ENCODE data around the gene NAT14.

Gene NAT14

DNA sequence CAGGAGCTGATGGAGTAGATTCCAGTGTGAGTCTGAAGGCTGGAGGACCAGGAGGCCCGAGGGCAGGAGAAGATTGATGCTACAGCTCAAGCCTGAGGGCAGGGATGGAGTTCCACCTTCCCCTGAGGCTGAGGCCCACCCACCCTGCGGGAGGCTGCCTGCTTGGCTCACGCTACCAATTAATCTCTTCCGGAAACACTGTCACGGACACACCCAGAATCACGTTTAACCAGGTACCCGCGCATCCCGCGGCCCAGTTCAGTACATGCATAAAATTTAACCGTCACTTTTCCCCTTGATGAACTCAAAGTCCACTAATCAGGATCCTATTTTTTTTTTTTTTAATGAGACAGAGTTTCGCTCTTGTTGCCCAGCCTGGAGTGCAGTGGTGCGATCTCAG is 13.7 kb upstream of the NAT14 start:
- DNase-seq (ENCODE audit: low read depth in 2 of 2) = no peak

DNA sequence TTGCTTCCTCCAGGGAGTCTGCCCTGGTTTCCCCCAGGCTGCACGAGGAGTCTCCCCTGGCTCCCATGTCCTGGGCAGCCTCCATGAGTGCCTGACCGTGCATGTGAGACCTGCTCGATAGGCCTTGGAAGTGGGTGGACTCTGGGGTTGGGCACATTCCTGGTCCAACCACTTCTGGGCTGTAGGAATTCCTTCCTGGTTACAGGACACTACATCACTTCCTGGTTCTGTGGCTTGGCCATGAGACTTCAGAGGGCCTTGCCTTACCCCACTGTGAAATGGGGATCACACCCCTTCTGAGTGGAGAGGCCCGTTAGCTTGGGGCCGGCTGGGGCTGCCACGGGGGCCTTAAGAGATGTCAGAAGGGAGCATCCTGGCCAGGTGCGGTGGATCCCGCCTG is 12.5 kb upstream of the NAT14 start:
- no peak for DNase-seq (ENCODE audit: low read depth in 2 of 2)

DNA sequence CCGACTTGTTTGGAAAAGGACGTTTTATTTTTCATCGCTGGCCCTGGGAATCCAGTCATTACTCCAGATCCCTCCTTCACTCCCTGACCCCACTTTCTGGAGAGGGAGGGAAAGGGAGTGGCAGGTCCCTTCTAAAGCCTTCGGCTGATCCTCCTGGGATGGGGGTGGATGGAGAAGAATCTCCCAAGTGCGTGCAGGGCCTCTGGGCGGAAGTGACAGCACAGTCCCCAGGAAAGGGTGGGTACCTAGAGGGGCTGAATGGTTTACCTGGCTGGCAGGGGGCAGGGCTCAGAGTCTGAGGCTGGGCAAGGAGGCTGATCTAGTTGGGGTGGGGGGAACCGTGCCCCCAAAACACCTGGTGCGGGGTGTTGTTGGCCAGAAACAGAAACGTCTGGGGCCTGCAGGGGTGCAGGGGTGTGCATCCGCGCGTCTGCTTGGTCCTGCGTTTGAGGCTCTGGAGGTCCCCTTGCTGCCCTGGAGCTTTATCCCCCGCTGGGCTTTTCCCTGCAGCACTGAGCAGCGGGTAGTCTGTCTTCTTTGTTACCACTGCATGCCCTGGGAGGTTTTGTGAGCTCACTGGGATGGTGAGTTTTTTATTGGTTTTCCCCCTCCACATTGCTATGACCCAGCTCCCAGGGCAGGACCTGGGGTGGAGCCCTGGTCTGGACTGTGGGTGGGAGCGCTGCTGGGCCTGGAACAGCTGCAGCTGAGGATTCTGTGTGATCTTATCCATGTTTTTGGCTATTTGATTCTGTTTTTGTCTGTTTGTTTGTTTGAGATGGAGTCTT is 11.6 kb upstream of the NAT14 start:
- DNase-seq (ENCODE audit: low read depth in 2 of 2) = no peak

DNA sequence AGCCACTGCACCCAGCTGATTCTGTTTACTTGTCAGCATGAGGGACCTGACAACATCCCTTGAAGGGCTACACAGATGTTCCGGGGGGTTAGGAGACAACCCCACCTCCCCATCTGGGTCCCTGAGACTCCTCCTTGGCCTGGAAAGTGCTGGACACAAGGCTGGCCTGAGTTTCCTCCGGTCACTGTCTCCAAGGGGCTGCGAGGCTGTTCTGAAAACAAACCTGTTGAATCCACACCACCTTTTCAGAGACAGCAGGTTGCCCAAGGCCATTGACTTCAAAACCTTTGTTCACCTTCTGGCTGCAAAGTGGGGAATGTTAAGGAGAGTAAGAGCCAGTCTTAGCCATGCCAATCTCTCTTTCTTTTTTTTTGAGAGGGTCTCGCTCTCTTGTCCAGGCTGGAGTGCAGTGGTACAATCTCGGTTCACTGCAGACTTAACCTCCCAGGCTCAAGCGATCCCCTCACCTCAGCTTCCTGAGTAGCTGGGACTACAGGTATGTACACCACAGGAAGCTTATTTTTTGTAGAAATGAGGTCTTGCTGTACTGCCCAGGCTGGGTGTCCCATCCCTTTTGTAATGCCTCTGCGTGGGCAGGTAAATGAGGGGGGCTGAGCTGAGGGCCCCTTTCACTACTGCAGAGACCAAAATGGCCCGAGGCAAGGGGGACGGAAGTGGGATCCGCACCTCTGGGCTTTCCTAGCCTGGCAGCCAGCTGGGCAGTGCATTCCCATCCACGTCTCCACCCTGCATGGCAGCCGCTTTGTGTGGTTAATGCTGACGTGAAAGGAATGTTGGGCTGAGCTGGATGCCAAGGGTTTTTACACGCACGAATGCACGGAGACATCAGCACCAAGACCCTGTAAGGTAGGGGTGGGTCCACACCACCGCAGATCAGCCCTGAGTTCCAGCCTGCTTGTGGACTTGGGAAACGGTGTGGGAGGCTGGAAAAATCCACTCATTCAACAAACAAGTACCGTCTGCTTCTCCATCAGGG is 10.4 kb upstream of the NAT14 start:
- DNase-seq (ENCODE audit: low read depth in 2 of 2) = no peak

DNA sequence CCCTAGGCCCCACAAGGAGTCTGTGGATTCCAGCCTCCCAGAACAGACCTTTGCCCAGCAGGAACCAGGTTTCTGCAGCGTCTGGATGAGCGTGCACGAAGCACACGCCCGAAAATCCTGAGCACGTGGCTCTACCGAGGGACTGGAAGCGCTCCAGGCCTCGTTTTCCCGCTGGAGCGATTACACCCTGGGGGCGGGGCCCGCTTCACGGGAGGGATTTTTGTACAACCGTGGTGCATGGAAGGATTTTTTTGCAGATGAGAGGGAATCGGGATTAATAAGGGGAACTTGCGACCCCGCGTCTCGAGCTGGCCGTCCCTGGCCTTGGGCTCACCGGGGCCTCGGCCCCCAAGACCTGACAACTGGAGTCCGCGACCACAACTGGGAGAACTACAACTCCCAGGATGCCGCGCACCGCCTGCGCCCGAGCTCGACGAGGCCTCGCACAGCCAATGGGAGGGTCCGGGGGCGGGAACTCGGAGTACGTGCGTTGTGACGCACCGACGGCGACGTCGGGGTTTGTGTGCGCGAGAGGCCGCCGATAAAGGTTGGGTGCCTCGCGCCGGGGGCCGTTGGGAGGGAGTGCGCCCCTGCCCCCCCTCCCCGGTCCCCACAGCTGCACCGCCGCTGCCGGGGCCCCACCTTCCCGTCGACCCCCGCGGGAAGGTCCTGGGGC is 8.8 kb upstream of the NAT14 start, which contains the start of gene ZNF628:
ZNF628 (plus strand) TSS at position 518 of the 676 bp plus-strand sequence. CDS start 3,294 bp downstream, outside the sequence.
- peak; percentile 96 to 97 for DNase-seq (ENCODE audit: low read depth in 2 of 2)

DNA sequence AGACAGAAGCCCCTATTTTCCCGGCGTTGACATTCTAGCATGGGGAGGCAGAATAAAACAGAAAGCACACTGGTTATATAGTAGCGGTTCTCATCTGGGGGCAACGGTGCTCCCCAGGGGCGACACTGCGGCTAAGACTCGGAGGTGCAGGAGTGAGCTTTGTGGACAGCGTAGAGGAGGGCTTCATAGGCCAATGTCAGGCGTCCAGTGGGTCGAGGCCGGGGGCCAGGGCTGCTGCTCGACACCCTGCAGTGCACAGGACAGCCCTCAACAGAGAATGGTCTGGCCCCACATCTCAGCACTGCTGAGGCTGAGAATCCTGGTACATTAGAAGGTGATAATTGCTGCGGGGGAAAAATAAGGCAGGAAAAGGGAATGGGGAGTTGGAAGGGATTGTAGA is 7.1 kb upstream of the NAT14 start:
- DNase-seq (ENCODE audit: low read depth in 2 of 2) = no peak

DNA sequence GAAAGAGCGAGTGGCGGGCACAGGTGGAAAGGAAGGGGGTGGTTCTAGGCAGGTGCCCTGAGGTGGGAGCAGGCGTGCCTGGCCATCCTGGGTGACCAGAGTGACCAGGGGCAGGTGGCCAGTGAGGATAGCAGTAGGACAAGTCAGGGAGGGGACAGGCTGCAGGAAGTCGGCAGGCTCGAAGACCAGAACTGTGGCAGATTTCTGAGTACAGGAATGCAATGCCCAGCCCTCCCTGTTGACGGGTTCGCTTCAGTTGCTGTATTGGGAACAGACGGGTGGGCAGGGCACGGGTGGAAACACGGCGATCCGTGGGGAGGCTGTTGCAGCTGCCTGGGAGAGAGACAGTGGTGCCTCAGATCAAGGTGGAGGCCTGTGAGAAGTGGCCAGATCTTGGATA is 6.6 kb upstream of the NAT14 start:
- no peak for DNase-seq (ENCODE audit: low read depth in 2 of 2)

DNA sequence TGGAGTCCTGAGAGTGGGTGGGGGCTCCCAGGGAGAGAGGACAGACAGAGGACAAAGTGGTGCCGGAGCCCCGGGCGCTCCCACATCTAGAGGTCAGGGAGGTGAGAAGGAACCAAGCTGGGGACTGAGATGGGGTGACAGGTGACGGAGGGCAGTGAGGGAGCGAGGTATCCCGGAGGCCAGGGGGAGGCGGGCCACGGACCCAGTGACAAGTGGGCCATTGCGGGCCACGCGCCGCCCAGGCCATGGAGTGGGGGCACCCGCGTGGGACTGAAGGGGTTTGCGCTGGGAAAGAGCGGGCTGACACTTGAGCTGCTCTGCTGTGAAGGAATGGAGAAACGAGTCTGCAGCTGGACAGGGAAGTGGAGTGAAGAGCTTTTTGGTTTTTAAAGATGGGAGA is 5.9 kb upstream of the NAT14 start:
- DNase-seq (ENCODE audit: low read depth in 2 of 2) = no peak

DNA sequence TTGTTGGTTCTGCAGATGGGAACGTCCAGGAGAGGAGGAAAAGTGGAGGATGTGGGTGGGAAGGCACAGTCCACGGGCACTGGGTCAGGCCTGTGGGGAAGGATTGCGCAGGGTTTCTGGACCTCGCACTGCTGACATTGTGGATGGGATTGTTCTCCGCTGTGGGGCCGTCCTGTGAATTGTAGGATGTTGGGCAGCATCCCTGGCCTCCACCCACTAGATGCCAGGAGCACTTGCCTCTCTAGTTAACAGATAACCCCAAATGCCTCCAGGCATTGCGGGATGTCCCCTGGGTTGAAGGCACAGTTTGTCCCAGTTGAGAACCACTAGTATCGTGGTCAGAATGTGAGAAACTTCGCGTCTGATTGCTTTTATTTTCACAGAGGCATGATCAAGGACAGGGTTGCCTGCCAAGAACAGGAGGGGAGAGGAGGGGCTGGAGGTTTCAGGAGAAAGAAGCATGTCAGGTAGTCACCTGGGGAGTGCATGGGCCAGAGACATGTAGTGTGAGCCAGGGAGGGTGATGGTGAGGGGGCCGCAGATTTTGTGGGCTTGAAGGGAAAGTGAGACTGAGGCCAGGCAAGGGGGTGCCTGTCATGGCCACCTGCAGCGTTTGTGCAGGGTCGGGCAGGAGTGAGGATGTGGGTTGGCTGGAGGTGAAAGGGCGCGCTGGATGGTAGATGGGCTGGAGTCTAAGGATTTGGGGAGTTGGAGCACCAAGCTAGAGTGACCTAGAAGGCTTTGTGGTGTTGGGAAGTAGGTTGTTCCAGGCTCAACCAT is 5.3 kb upstream of the NAT14 start:
- DNase-seq (ENCODE audit: low read depth in 2 of 2) = no peak

DNA sequence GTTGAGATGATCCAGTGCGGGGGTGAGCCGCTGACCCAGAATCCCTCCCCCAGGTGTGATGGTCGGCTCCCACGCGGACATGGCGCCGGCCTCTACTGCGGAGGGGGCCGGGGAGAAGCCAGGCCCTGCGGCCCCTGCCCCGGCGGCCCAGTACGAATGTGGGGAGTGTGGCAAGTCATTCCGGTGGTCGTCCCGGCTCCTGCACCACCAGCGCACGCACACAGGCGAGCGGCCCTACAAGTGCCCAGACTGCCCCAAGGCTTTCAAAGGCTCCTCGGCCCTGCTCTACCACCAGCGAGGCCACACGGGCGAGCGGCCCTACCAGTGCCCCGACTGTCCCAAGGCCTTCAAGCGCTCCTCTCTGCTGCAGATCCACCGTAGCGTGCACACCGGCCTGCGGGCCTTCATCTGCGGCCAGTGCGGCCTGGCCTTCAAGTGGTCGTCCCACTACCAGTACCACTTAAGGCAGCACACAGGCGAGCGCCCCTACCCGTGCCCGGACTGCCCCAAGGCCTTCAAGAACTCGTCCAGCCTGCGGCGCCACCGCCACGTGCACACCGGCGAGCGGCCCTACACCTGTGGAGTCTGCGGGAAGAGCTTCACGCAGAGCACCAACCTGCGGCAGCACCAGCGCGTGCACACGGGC is 3.7 kb upstream of the NAT14 start:
- DNase-seq (ENCODE audit: low read depth in 2 of 2) = no peak

DNA sequence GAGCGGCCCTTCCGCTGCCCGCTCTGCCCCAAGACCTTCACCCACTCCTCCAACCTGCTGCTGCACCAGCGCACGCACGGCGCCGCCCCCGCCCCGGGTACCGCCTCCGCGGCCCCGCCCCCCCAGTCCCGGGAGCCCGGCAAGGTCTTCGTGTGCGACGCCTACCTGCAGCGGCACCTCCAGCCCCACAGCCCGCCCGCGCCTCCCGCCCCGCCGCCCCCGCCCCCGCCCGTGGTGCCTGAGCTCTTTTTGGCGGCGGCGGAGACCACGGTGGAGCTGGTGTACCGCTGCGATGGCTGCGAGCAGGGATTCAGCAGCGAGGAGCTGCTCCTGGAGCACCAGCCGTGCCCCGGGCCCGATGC is 3.2 kb upstream of the NAT14 start:
- no peak for DNase-seq (ENCODE audit: low read depth in 2 of 2)

DNA sequence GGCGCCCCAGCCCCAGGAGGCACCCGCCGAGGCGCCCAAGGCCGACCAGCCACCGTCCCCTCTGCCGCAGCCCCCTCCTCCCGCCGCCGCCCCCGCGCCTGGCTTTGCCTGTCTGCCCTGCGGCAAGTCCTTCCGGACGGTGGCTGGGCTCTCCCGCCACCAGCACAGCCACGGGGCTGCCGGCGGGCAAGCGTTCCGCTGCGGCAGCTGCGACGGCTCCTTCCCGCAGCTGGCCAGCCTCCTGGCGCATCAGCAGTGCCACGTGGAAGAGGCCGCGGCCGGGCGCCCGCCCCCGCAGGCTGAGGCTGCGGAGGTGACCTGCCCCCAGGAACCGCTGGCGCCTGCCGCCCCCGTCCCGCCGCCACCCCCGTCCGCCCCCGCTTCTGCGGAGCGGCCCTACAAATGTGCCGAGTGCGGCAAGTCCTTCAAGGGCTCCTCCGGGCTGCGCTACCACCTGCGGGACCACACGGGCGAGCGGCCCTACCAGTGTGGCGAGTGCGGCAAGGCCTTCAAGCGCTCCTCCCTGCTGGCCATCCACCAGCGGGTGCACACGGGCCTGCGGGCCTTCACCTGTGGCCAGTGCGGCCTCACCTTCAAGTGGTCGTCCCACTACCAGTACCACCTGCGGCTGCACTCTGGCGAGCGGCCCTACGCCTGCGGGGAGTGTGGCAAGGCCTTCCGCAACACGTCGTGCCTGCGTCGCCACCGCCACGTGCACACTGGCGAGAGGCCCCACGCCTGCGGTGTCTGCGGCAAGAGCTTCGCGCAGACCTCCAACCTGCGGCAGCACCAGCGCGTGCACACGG is 2.6 kb upstream of the NAT14 start:
- no peak for DNase-seq (ENCODE audit: low read depth in 2 of 2)

DNA sequence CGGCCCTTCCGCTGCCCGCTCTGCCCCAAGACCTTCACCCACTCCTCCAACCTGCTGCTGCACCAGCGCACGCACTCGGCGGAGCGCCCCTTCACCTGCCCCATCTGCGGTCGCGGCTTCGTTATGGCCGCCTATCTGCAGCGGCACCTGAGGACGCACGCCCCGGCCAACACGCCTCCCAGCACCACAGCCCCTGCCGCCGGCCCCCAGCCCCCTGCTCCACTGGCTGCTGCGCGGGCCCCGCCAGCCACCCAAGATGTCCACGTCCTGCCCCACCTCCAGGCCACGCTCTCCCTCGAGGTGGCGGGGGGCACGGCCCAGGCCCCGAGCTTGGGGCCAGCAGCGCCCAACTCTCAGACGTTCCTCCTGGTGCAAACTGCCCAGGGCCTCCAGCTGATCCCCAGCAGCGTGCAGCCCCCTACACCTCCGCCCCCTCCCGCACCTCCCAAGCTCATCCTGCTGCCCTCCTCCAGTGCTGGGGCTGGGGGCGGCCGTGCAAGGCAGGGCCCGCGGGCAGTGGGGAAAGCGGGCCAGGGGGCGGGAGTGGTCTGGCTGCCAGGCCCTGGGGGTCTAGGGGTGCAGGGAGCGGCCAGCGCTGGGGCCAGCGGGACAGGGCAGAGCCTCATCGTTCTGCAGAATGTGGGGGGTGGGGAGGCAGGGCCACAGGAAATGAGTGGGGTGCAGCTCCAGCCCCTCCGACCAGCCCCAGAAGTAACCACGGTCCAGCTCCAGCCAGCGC is 1.9 kb upstream of the NAT14 start:
- DNase-seq (ENCODE audit: low read depth in 2 of 2) = no peak

DNA sequence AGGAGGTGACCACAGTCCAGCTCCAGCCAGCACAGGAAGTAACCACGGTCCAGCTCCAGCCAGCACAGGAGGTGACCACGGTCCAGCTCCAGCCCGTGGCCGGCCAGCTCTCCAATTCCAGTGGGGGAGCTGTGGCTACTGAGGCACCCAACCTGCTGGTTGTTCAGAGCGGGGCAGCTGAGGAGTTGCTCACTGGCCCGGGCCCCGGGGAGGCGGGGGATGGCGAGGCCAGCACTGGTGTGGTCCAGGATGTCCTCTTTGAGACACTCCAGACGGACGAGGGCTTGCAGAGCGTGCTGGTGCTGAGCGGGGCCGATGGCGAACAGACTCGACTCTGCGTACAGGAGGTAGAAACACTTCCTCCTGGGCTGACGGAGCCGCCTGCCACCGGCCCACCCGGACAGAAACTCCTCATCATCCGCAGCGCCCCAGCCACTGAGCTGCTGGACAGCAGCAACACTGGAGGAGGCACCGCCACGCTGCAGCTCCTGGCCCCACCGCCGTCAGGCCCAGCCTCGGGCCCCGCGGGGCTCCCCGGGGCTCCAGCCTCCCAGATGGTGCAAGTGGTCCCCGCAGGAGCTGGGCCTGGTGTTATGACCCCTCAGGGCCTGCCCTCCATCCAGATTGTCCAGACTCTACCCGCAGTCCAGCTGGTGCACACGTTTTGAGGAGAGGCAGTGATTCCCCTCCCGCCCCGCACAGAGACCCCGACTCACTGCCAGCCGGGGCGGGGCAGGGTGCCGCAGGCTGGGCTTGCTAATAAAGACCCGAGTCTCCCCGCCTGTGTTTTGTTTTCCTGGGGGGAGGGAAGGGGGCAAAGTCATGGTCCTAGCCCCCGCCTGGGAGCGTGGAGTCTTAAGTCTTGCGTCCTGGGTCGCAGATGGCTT is 1.0 kb upstream of the NAT14 start:
- DNase-seq (ENCODE audit: low read depth in 2 of 2) = no peak

DNA sequence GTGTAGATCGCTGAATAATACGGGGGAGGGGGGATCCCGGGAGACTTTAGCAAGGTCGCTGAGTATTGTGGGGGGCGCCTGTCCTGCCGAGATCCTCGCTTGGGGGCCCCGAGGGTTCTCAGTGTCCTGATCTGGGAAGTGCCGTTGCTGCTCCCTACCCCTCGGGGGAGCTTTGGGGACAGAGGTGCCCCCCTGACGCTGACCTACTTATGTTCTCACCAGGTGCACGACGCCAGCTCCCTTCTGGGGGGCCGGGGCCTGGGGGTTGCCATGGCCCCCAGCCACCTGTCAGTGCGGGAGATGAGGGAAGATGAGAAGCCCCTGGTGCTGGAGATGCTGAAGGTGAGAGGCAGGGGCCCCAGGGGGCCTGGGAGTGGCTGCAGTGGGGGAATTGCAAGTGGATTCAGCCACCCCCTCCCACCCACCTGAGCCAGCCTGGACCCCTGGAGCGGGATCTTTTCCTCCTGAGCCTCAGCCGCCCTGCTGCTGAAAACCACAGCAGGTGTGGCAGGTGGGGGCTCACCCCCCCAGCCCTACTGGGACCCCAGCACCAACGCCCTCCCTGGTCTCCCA is 537 bp downstream of the NAT14 start:
- DNase-seq (ENCODE audit: low read depth in 2 of 2) = no peak

DNA sequence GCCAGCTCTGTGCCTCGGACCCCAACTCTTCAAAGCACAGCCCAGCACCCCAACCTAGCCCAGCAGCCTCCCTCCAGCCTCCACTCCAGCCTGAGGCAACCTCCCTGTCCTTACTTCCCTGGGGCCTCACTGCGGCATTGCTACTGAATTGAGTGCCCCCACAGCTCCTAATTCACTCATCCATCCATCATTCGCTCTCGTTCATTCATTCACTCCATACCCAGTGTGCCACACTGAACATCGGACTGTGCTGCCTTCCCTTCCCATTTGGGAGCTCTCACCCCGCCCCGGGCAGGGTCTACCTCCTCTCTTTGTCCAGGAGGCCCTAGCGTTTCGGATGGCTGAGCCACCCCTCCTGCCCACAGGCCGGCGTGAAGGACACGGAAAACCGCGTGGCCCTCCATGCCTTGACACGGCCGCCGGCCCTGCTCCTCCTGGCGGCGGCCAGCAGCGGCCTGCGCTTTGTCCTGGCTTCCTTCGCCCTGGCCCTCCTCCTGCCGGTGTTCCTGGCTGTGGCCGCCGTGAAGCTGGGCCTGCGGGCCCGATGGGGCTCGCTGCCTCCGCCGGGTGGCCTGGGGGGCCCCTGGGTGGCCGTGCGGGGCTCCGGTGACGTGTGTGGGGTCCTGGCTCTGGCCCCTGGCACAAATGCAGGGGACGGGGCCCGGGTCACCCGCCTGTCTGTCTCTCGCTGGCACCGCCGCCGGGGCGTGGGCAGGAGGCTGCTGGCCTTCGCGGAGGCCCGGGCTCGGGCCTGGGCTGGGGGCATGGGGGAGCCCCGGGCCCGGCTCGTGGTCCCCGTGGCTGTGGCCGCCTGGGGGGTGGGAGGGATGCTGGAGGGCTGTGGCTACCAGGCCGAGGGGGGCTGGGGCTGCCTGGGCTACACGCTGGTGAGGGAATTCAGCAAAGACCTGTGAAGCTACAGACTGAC is 1.3 kb downstream of the NAT14 start:
- DNase-seq (ENCODE audit: low read depth in 2 of 2) = no peak
